Panc1 (cell line): ENCODE data around the gene PEX10.

Experiments
- POLR2AphosphoS5 ChIP-seq: IDR thresholded peaks from 2 replicates; pipeline ENCODE4 v1.6.1; 2012; ENCODE audit warnings: mild to moderate bottlenecking, low read depth, low read length, moderate library complexity
- REST ChIP-seq, 2 experiments: IDR thresholded peaks; 2 replicates each; pipeline ENCODE4 v1.6.1; 2011 to 2012; ENCODE audit warnings: low read depth in 2 of 2, control low read depth in 1 of 2, low read length in 1 of 2, mild to moderate bottlenecking in 1 of 2, moderate library complexity in 1 of 2; ENCODE audit not compliant: insufficient read depth in 1 of 2
- TCF7L2 ChIP-seq: IDR thresholded peaks from 2 replicates; pipeline ENCODE4 v1.6.1; 2011; ENCODE audit warnings: mild to moderate bottlenecking, low read depth, low read length, inconsistent platforms
- TF ChIP-seq, protein P1 (sequence below): fragments of 450-650 bp; IDR thresholded peaks from 2 replicates; pipeline ENCODE4 v1.5.1; 2017; ENCODE audit warnings: mild to moderate bottlenecking

DNA sequence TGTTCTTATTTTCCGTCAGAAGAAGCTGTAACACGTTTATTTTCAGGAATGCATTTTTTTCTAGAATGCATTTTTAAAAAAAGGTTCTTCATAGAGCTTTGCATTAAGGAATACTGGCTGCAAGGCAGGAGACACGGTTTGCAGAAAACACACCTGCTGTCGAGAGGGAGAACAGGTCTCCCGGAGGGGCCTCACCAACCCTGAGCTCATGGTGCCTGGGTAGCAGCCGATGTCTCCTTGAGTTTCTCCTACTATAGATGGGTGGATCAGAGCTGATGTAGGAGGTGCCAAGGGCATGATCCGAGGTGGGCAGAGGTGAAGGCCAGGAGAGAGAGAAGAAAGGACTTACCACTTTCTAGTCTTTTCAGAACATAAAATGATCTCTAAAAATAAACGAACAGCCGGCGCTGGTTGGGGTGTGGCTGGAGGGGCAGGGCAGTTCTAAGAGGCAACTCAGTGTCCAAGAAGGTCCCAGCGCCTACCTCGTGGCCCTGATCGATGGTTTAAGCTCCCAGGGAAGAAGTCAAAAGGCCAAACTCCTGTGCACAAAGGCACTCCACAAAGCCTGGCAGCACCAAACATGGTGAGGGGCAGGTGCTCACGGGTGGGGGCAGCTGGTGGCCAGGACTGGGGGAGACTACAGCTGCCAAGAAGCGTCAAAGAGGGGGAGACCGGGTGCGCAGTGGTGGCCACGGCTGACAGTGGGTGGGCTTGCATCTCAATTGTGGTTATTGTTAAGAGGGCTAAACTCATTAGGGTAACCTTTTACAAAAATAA is 33.2 kb downstream of the PEX10 start:
- no peak for TF ChIP-seq POLR2AphosphoS5
- TF ChIP-seq, protein P1, sequence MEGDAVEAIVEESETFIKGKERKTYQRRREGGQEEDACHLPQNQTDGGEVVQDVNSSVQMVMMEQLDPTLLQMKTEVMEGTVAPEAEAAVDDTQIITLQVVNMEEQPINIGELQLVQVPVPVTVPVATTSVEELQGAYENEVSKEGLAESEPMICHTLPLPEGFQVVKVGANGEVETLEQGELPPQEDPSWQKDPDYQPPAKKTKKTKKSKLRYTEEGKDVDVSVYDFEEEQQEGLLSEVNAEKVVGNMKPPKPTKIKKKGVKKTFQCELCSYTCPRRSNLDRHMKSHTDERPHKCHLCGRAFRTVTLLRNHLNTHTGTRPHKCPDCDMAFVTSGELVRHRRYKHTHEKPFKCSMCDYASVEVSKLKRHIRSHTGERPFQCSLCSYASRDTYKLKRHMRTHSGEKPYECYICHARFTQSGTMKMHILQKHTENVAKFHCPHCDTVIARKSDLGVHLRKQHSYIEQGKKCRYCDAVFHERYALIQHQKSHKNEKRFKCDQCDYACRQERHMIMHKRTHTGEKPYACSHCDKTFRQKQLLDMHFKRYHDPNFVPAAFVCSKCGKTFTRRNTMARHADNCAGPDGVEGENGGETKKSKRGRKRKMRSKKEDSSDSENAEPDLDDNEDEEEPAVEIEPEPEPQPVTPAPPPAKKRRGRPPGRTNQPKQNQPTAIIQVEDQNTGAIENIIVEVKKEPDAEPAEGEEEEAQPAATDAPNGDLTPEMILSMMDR: no peak
- TF ChIP-seq REST (IDR thresholded peaks at IDR 0.05; ENCODE audit: insufficient read depth in 1 of 2, low read depth in 2 of 2, low read length in 1 of 2): no peak
- TF ChIP-seq TCF7L2: no peak
